T follicular helper cell (primary cell): ENCODE data around the gene CTNNB1.
"Not testable (repeated sequence)": the region's sequence is repeated elsewhere in the genome, so short reads cannot be mapped to it uniquely, and the experiment has no call there.

Source experiments
- DNase-seq: peaks from one replicate; pipeline ENCODE4 v3.0.0-alpha.2; 2020; ENCODE audit warnings: low read depth

CTNNB1 gene

GRCh38 chr3:41258239-41258800, 59.0 kb downstream of the CTNNB1 start:
- no peak for DNase-seq

GRCh38 chr3:41259449-41260062, 60.3 kb downstream of the CTNNB1 start:
- DNase-seq: no peak

- no peak for DNase-seq
These were observed 60.8 kb downstream of the CTNNB1 start for GRCh38 chr3:41260063-41260450.

GRCh38 chr3:41265011-41265545, 65.8 kb downstream of the CTNNB1 start:
- DNase-seq: no peak

- no peak for DNase-seq
These were observed 66.5 kb downstream of the CTNNB1 start for GRCh38 chr3:41265823-41266273.

- no peak for DNase-seq
These were observed 68.8 kb downstream of the CTNNB1 start for GRCh38 chr3:41267975-41268640.

GRCh38 chr3:41272667-41273066, 73.4 kb downstream of the CTNNB1 start:
- DNase-seq: no peak

GRCh38 chr3:41274944-41275668, 75.8 kb downstream of the CTNNB1 start:
- no peak for DNase-seq

GRCh38 chr3:41276191-41276590, 76.9 kb downstream of the CTNNB1 start:
- no peak for DNase-seq

- DNase-seq: no peak
These were observed 78.6 kb downstream of the CTNNB1 start for GRCh38 chr3:41277790-41278465.

- DNase-seq: not testable (repeated sequence)
These were observed 85.6 kb downstream of the CTNNB1 start for GRCh38 chr3:41284934-41285333.

- DNase-seq: no peak
These were observed 87.0 kb downstream of the CTNNB1 start for GRCh38 chr3:41286305-41286704.

GRCh38 chr3:41288785-41289184, 89.5 kb downstream of the CTNNB1 start:
- DNase-seq: no peak
